Heart right ventricle (tissue), 16 donors: ENCODE results near the gene KRT13. TPM values are rescaled to one million over a fixed set of nuclear protein-coding genes. Genes with fewer than 3 reads are reported as not detected.

Experiments
- ATAC-seq, 8 donors: fragments of 200-7000 bp; cut with Tn5 transposase; one replicate each; pipeline ENCODE4 v1.9.1; 2020; ENCODE audit warnings: mild to moderate bottlenecking in 8 of 8, moderate library complexity in 8 of 8, moderate number of reproducible peaks in 1 of 8
- DNase-seq, 2 donors: peaks; one replicate each; pipeline ENCODE4 v3.0.0-alpha.2; 2020
- H3K27ac ChIP-seq, 10 donors: fragments of 200-600 bp; sonication (generic) in 2 of 10; one replicate each; pipeline versions ENCODE4 v1.5.0 to v1.8.0; 2020 to 2022; ENCODE audit warnings: mild to moderate bottlenecking in 3 of 10
- H3K27me3 ChIP-seq, 7 donors: fragments of 200-600 bp; one replicate each; pipeline ENCODE4 v1.8.0; 2021 to 2022; ENCODE audit warnings: mild to moderate bottlenecking in 2 of 7
- H3K36me3 ChIP-seq, 9 donors: fragments of 200-600 bp; sonication (generic) in 1 of 9; one replicate each; pipeline versions ENCODE4 v1.5.0 to v1.8.0; 2020 to 2022; ENCODE audit warnings: mild to moderate bottlenecking in 2 of 9
- H3K4me1 ChIP-seq, 9 donors: fragments of 200-600 bp; sonication (generic) in 1 of 9; one replicate each; pipeline versions ENCODE4 v1.5.0 to v1.8.0; 2020 to 2022; ENCODE audit warnings: mild to moderate bottlenecking in 4 of 9
- H3K4me3 ChIP-seq, 10 donors: fragments of 200-600 bp; sonication (generic) in 2 of 10; one replicate each; pipeline versions ENCODE4 v1.5.0 to v1.8.0; 2020 to 2022; ENCODE audit warnings: mild to moderate bottlenecking in 7 of 10, moderate library complexity in 2 of 10
- H3K9me3 ChIP-seq, 11 donors: fragments of 200-600 bp in 10 of 11; sonication (generic) in 2 of 11; one replicate each; pipeline versions ENCODE4 v1.5.0 to v1.8.0; 2013 to 2022; ENCODE audit warnings: mild to moderate bottlenecking in 2 of 11, control low read depth in 1 of 11, moderate library complexity in 1 of 11
- CTCF ChIP-seq, 9 donors: fragments of 200-600 bp; sonication (generic) in 2 of 9; IDR thresholded peaks; one replicate each; pipeline versions ENCODE4 v1.5.0 to v1.8.0; 2021 to 2022; ENCODE audit warnings: antibody characterized with exemption in 9 of 9, mild to moderate bottlenecking in 5 of 9, moderate library complexity in 1 of 9
- WGBS, 2 donors: extraction: QIAGEN DNeasy Blood & Tissue Kit; methylation state at CpG; one replicate each; pipeline ENCODE4 v1.1.7; 2013; ENCODE audit warnings: inconsistent platforms in 1 of 2; 5-methylcytosine and 5-hydroxymethylcytosine counted together
- intact Hi-C, 10 donors: fragments of 100-400 bp; cut with DNase I; formaldehyde crosslinking; loops; one replicate each; pipeline versions ENCODE4 v1.11.1 to v1.14.2; 2022
- polyA plus RNA-seq, 2 donors: library from polyadenylated mRNA; stranded (reverse); fragments of 200-250 nt; gene quantifications; one replicate each; pipeline ENCODE4 v1.2.3, GENCODE V29; 2013
- total RNA-seq, 10 donors: library from RNA; stranded (reverse); fragmentation: NEBNext Ultra II Directional in 3 of 10; extraction: Animal tissue kit (Norgen Biotek cat#: 25700) in 3 of 10; gene quantifications; one replicate each; pipeline versions ENCODE4 v1.2.1 to v1.2.4, GENCODE V29; 2021 to 2023
- donor health status: Arrhythmogenic right ventricular cardiomyopathy.
- donor health status: ischemic (EF 13 %, LVEDD 7.1; RV severe dilation, severe dysfunction).
- donor health status: healthy with polysubstance abuse.
- donor health status: DM: no; HTN: yes; CAD: no.
- donor health status: DM: no; HTN: no; CAD: no.
- donor health status: ischemic (EF 25% LVEDD 6.9; RV normal size, moderate dysfunction).
- donor health status: ischemic (EF 25% LVEDD 5.7; RV mildly dilated, moderate dysfunction).
- donor health status: healthy.
- donor health status: DM: yes; HTN: yes; CAD: no.
- donor health status: Ischemic cardiomyopathy.
- donor health status: ischemic (EF 35%, LVEDD 5.7; RV mildly dilated, moderate dysfunction).
- donor health status: nonischemic (EF 11% LVEDD 7.7; RV severe dilation, severe dysfunction).
- donor health status: DM: yes; HTN: yes; CAD: no.
- donor health status: PGD.
- donor health status: ischemic (EF 29% LVEDD 5.4; RV normal size, mild dysfunction).
- donor health status: nonischemic (EF 23%, LVEDD 6.1; RV moderate dilation, normal function).

KRT13 gene
- total and polyA plus RNA-seq, 12 donors: 6.7 TPM; not detected in 11

DNA sequence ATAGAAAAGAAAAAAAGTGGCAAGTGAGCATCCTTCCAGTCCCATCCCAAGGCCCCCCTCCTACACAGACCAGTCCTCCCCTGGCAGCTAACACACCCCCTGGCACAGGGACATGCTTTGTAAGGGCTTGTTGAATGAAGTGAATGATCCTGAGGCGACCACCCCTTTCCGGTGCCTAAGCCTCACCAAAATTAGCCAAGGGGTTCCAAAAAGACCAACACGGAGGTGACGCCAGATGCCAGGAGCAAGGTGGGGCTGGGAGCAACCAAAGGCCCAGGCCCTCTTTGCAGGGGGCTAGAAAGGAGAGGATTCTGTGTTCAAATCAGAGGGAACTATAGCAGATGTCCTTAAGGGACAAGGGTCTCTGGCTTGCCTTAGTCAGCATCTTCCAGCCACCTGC is 30.0 kb downstream of the KRT13 start:
- Histone ChIP-seq H3K9me3 (peaks cover 0 to 28% (median 6%) of the 10 kb centered on the region in 11 donors), H3K27ac (peak overlapping the region in 2 of 10 donors; percentile 12 to 34), H3K4me1 (peaks cover 0 to 4% (median 0%) of the 10 kb centered on the region in 9 donors), H3K27me3 (no peaks in the 10 kb centered on the region), H3K36me3 (no peaks in the 10 kb centered on the region), H3K4me3 (no peak overlapping the region)
- DNase-seq (no peak), ATAC-seq (peak in 4 of 8 donors; percentile 14 to 27 (median 18))
- no peak for TF ChIP-seq CTCF (IDR thresholded peaks at IDR 0.05)
- WGBS, 2 donors: 92% methylated on average over 4 of the region's 4 CpGs
- intact Hi-C loops: no loop called here

- no peak overlapping the region for H3K4me3 ChIP-seq
- peaks cover 0 to 4% (median 0%) of the 10 kb centered on the region in 9 donors for H3K4me1 ChIP-seq
- no peaks in the 10 kb centered on the region for H3K27me3 ChIP-seq
- peaks cover 0 to 28% (median 6%) of the 10 kb centered on the region in 11 donors for H3K9me3 ChIP-seq
- peak overlapping the region in 2 of 10 donors; percentile 12 to 34 for H3K27ac ChIP-seq
- intact Hi-C loops: no loop called here
- WGBS, 2 donors: 43 to 47% methylated on average over 8 of the region's 8 CpGs
- ATAC-seq (peak; percentile 66 to 96 (median 86)), DNase-seq (peak in 1 of 2 donors; percentile 57)
- TF ChIP-seq CTCF (IDR thresholded peaks at IDR 0.05): no peak
- no peaks in the 10 kb centered on the region for H3K36me3 ChIP-seq
These were observed 30.5 kb downstream of the KRT13 start for GRCh38 chr17:41474863-41475262.

DNA sequence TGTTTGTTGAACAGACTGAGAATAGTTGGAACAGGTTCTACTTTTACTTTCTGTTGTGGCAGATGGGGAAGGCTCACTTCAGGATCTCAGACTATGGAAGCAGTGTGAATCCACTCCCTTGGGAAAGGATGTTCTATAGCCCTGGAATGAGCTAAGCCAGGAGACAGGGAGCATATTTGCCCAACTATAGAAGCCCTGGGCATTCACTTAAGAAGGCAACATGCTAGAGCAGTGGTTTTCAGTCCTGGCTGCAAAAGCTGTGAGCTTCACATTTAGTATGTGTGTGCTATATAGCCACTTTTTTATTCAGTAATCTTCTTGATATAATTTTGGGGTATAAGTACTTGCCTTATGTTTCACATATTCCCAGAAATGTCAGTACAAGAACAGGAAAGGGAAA is 37.1 kb downstream of the KRT13 start:
- peaks cover 0 to 17% (median 0%) of the 10 kb centered on the region in 7 donors for H3K27me3 ChIP-seq
- no peak overlapping the region for H3K27ac ChIP-seq
- no peak overlapping the region for H3K4me3 ChIP-seq
- H3K36me3 ChIP-seq: no peaks in the 10 kb centered on the region
- intact Hi-C loops: no loop called here
- peaks cover 0 to 50% (median 14%) of the 10 kb centered on the region in 11 donors for H3K9me3 ChIP-seq
- peaks cover 0 to 12% (median 4%) of the 10 kb centered on the region in 9 donors for H3K4me1 ChIP-seq
- no peak for DNase-seq
- no peak for ATAC-seq
- no peak for TF ChIP-seq CTCF (IDR thresholded peaks at IDR 0.05)

- Histone ChIP-seq H3K4me1 (peaks cover 0 to 12% (median 4%) of the 10 kb centered on the region in 9 donors), H3K4me3 (no peak overlapping the region), H3K27ac (no peak overlapping the region), H3K27me3 (peaks cover 0 to 17% (median 0%) of the 10 kb centered on the region in 7 donors), H3K36me3 (no peaks in the 10 kb centered on the region), H3K9me3 (peaks cover 0 to 43% (median 14%) of the 10 kb centered on the region in 11 donors)
- intact Hi-C loops: no loop called here
- TF ChIP-seq CTCF (IDR thresholded peaks at IDR 0.05): no peak
- ATAC-seq: no peak
- no peak for DNase-seq
- 55 to 62% methylated on average over 4 of the region's 4 CpGs for WGBS, 2 donors
These were observed 37.9 kb downstream of the KRT13 start for GRCh38 chr17:41467561-41467960.
